Measurements from ENCODE around the gene BTBD9. TPM values are rescaled to one million over a fixed set of nuclear protein-coding genes. Genes with fewer than 3 reads are reported as not detected.

Gene BTBD9
- total RNA-seq, 3 donors from 2014 or later, result 12.8 to 25.5 (median 19.0) TPM

DNA sequence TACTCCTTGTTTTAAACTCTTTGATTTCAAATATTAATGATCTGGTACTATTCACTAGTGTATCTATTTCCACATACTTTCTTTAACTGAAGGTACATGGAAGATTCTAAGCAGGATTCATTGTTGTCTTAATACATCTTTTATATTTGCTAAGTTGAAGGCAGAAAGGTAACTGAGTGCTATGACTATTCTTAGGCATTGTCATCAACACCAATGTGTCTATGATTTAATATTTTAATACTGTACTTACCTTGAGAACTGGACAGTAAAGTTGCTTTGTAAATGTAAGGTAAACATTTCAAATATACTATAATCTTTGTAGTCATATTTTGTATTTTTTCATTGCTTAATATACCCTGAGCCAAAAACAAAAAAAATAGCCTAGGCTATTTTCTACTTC, 8.9 kb upstream of the BTBD9 start:
- no peak for DNase-seq (ENCODE audit: low spot score in 2 of 2)
- Histone ChIP-seq H3K27ac (no peak overlapping the region), H3K9me3 (no peaks in the 10 kb centered on the region), H3K4me1 (no peaks in the 10 kb centered on the region), H3K36me3 (no peaks in the 10 kb centered on the region), H3K4me3 (no peak overlapping the region), H3K27me3 (no peaks in the 10 kb centered on the region)
- intact Hi-C loops (cut with DNase I; ENCODE audit: low total_unique reads), result no loop called here
- TF ChIP-seq, protein P1, sequence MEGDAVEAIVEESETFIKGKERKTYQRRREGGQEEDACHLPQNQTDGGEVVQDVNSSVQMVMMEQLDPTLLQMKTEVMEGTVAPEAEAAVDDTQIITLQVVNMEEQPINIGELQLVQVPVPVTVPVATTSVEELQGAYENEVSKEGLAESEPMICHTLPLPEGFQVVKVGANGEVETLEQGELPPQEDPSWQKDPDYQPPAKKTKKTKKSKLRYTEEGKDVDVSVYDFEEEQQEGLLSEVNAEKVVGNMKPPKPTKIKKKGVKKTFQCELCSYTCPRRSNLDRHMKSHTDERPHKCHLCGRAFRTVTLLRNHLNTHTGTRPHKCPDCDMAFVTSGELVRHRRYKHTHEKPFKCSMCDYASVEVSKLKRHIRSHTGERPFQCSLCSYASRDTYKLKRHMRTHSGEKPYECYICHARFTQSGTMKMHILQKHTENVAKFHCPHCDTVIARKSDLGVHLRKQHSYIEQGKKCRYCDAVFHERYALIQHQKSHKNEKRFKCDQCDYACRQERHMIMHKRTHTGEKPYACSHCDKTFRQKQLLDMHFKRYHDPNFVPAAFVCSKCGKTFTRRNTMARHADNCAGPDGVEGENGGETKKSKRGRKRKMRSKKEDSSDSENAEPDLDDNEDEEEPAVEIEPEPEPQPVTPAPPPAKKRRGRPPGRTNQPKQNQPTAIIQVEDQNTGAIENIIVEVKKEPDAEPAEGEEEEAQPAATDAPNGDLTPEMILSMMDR (IDR thresholded peaks at IDR 0.05), result no peak
- TF ChIP-seq POLR2AphosphoS5 (IDR thresholded peaks at IDR 0.05) (no peak), POLR2A (IDR thresholded peaks at IDR 0.05) (no peak)

DNA sequence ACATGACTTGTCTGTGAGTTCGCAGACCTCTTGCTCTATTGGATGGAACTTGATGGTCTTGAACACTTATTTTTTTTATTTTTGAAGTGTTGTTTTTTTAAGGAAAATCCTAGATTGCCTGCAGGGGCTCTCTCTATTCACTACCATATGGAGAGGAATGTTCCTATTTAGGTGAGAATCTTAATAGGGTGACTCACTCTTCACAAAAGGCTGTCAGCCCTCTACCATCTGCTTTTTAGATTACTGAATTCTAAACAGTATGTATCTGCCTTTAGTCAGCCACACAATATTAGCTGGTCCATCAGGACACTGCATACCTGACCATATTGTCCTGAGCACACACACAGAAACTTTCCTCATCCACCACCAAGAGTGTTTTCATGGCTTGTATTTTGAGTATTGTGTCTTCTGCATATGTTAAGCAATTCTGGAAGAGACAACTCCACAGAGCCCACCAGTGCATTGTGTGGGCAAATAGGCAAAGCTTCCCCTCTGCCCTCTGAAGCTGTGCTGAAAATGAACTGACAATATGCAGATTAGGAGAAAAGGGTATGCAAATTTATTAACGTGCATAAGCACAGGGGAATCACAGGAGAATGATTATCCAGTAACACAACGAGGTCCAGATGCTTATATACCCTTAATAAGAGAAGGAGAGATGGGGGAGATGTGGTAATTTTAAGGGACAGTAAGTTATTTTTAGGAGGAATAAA, 6.6 kb upstream of the BTBD9 start:
- Histone ChIP-seq H3K4me3 (no peak overlapping the region), H3K27me3 (no peaks in the 10 kb centered on the region), H3K36me3 (no peaks in the 10 kb centered on the region), H3K27ac (no peak overlapping the region), H3K9me3 (no peaks in the 10 kb centered on the region), H3K4me1 (no peaks in the 10 kb centered on the region)
- intact Hi-C loops (cut with DNase I; ENCODE audit: low total_unique reads), result no loop called here
- no peak for TF ChIP-seq POLR2A (IDR thresholded peaks at IDR 0.05)
- no peak for TF ChIP-seq POLR2AphosphoS5 (IDR thresholded peaks at IDR 0.05)
- TF ChIP-seq, protein P1 (IDR thresholded peaks at IDR 0.05), result no peak
- no peak for DNase-seq (ENCODE audit: low spot score in 2 of 2)

DNA sequence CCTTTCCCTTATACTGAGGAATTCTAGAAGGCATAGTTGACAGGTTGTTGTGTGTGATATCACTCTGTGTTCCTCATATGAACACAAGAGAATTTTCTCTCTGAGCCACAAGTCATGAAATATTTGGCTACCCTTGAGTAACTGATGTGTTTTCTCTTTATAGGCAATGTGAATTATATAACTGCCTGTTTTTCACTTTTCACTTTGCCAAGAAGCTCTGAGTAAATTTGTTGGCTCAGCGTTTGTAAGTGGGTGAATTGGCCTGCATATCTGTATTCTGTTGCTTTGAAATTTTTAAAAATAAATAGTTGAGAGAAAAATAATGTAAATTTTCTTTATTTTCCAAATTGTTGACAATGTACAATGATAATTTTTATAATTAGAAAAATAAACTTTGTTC, 5.2 kb upstream of the BTBD9 start:
- Histone ChIP-seq H3K36me3 (no peaks in the 10 kb centered on the region), H3K27ac (no peak overlapping the region), H3K4me1 (no peaks in the 10 kb centered on the region), H3K9me3 (no peaks in the 10 kb centered on the region), H3K4me3 (no peak overlapping the region), H3K27me3 (no peaks in the 10 kb centered on the region)
- intact Hi-C loops (cut with DNase I; ENCODE audit: low total_unique reads), result no loop called here
- TF ChIP-seq POLR2AphosphoS5 (IDR thresholded peaks at IDR 0.05) (no peak), POLR2A (IDR thresholded peaks at IDR 0.05) (no peak)
- TF ChIP-seq, protein P1 (IDR thresholded peaks at IDR 0.05), result no peak
- no peak for DNase-seq (ENCODE audit: low spot score in 2 of 2)

DNA sequence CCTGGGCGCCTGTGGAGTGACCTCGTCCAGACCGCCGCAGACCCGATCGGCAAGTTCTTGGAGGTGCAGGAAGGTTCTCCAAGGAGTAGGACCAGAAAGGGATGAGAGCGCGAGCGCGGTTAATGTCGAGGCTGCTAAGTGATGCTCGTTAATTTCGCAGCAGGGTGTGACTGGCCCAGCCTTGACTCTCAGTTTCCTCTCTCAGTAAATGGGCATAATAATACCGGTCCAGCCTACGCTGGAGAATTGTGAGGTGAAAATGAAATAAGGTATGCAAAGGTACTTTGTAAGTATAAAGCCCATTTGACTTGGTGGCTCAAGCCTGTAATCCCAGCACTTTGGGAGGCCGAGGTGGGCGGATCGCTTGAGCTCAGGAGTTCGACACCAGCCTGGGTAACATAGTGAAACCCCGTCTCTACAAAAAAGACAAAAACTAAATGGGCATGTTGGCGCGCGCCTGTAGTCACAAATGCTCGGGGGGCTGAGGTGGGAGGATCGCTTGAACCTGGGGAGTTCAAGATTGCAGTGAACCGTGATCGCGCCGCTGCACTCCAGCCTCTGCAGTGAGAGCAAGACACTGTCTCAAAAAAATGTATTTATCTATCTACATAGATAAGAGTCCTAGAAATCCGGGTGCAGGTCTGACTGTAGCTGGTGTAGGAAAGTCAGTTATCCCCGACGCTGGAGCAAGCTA, 634 bp upstream of the BTBD9 start:
- Histone ChIP-seq H3K4me3 (peak overlapping the region; percentile 71 to 100 (median 82)), H3K27ac (peak overlapping the region; percentile 91 to 99), H3K36me3 (no peaks in the 10 kb centered on the region), H3K27me3 (no peaks in the 10 kb centered on the region), H3K9me3 (no peaks in the 10 kb centered on the region), H3K4me1 (peaks cover 0 to 5% of the 10 kb centered on the region in 2 donors)
- intact Hi-C loops (cut with DNase I; ENCODE audit: low total_unique reads), result no loop called here
- no peak for DNase-seq (ENCODE audit: low spot score in 2 of 2)
- TF ChIP-seq POLR2AphosphoS5 (IDR thresholded peaks at IDR 0.05), result no peak
- TF ChIP-seq POLR2A (IDR thresholded peaks at IDR 0.05), result no peak

DNA sequence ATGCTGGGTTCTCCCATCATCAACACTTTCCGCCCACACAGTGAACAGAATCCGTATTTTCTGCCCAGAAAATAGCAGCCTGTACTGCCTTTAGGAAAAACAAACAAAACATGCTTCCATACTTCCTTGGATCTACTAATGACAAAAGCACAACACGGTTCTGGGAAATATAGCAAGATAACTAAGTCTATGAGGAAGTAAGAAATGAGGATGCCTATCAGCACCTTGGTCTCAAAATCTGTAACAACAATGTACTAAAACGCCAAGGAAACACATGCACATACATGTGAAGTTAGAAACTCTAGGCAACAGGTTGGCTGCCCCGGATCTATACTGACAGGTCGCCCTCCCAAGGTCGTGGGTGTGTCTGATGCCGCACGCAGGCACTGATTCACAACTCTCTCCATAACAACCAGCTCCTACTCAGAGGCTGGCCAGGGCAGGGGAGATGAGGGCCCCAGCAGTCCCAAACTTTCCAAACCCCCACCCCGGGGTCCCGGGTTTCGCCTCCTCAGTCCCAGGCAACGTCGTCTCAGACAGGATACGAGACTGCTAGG, 710 bp downstream of the BTBD9 start:
- Histone ChIP-seq H3K36me3 (no peaks in the 10 kb centered on the region), H3K4me1 (peaks cover 0 to 5% of the 10 kb centered on the region in 2 donors), H3K9me3 (no peaks in the 10 kb centered on the region), H3K27ac (peak overlapping the region; percentile 91 to 99), H3K4me3 (peak overlapping the region; percentile 71 to 100 (median 82)), H3K27me3 (no peaks in the 10 kb centered on the region)
- peak in 1 of 2 donors; percentile 31 for DNase-seq (ENCODE audit: low spot score in 2 of 2)
- TF ChIP-seq, protein P1 (IDR thresholded peaks at IDR 0.05), result no peak
- TF ChIP-seq POLR2A (IDR thresholded peaks at IDR 0.05), result peak; percentile 6
- intact Hi-C loops (cut with DNase I; ENCODE audit: low total_unique reads), result loop anchor here (5.0 kb wide), 1 partner anchor 1188 kb away; no protein-coding TSS in a partner anchor
